Ishikawa (cell line): ENCODE data around the gene RB1.

Experiments used
- CEBPB ChIP-seq: IDR thresholded peaks from 2 replicates; pipeline ENCODE4 v1.6.1; 2012
- CREB1 ChIP-seq: IDR thresholded peaks from 2 replicates; pipeline ENCODE4 v1.6.1; 2012; ENCODE audit warnings: low read depth
- EGR1 ChIP-seq: IDR thresholded peaks from 2 replicates; pipeline ENCODE4 v1.6.1; 2012
- EP300 ChIP-seq: IDR thresholded peaks from 2 replicates; pipeline ENCODE4 v1.6.1; 2012; ENCODE audit warnings: borderline replicate concordance
- FOXM1 ChIP-seq: IDR thresholded peaks from 2 replicates; pipeline ENCODE4 v1.6.1; 2012; ENCODE audit warnings: low read depth, borderline replicate concordance
- MAX ChIP-seq: IDR thresholded peaks from 2 replicates; pipeline ENCODE4 v1.6.1; 2012
- NFIC ChIP-seq: IDR thresholded peaks from 2 replicates; pipeline ENCODE4 v1.6.1; 2012
- RAD21 ChIP-seq: IDR thresholded peaks from 2 replicates; pipeline ENCODE4 v1.6.1; 2012; ENCODE audit warnings: low read depth
- REST ChIP-seq: IDR thresholded peaks from 2 replicates; pipeline ENCODE4 v1.6.1; 2012; ENCODE audit warnings: low read depth, mild to moderate bottlenecking
- TAF1 ChIP-seq: IDR thresholded peaks from 2 replicates; pipeline ENCODE4 v1.6.1; 2012; ENCODE audit warnings: low read depth, mild to moderate bottlenecking
- TCF12 ChIP-seq: IDR thresholded peaks from 2 replicates; pipeline ENCODE4 v1.6.1; 2012; ENCODE audit warnings: low read depth
- TEAD4 ChIP-seq: IDR thresholded peaks from 2 replicates; pipeline ENCODE4 v1.6.1; 2012
- USF1 ChIP-seq: IDR thresholded peaks from 2 replicates; pipeline ENCODE4 v1.6.1; 2012
- YY1 ChIP-seq: IDR thresholded peaks from 2 replicates; pipeline ENCODE4 v1.6.1; 2012; ENCODE audit warnings: low read depth
- ZBTB7A ChIP-seq: IDR thresholded peaks from 2 replicates; pipeline ENCODE4 v1.6.1; 2012; ENCODE audit warnings: low read depth

RB1 gene

GRCh38 chr13:48397744-48398143 is 94.2 kb downstream of the RB1 start:
- TF ChIP-seq NFIC (no peak), FOXM1 (no peak)

GRCh38 chr13:48398450-48399095 is 95.0 kb downstream of the RB1 start:
- TF ChIP-seq CEBPB (no peak), TAF1 (no peak), TCF12 (no peak), YY1 (no peak), REST (no peak), RAD21 (no peak), FOXM1 (no peak), EP300 (no peak), NFIC (no peak), MAX (no peak), ZBTB7A (no peak), CREB1 (no peak), EGR1 (no peak), USF1 (no peak), TEAD4 (no peak)

- no peak for TF ChIP-seq USF1
- TF ChIP-seq EP300, result no peak
- no peak for TF ChIP-seq FOXM1
- TF ChIP-seq TEAD4, result no peak
- no peak for TF ChIP-seq EGR1
- TF ChIP-seq YY1, result no peak
- TF ChIP-seq NFIC, result no peak
- no peak for TF ChIP-seq CREB1
- TF ChIP-seq TAF1, result no peak
- no peak for TF ChIP-seq TCF12
- TF ChIP-seq REST, result no peak
- no peak for TF ChIP-seq RAD21
- TF ChIP-seq MAX, result no peak
- TF ChIP-seq CEBPB, result no peak
- no peak for TF ChIP-seq ZBTB7A
Measured at GRCh38 chr13:48400090-48400694, 96.6 kb downstream of the RB1 start.

- TF ChIP-seq REST (no peak), USF1 (no peak), YY1 (no peak), MAX (no peak), ZBTB7A (no peak), TAF1 (no peak)
Measured at GRCh38 chr13:48400850-48401291, 97.3 kb downstream of the RB1 start.
